HG03571 (cell line): Measurements from ENCODE around the gene LIPC.

Source experiments
- ATAC-seq: cut with Tn5 transposase; IDR thresholded peaks from one replicate; pipeline ENCODE4 v1.9.1; 2021; ENCODE audit not compliant: unreplicated experiment

The LIPC gene

DNA sequence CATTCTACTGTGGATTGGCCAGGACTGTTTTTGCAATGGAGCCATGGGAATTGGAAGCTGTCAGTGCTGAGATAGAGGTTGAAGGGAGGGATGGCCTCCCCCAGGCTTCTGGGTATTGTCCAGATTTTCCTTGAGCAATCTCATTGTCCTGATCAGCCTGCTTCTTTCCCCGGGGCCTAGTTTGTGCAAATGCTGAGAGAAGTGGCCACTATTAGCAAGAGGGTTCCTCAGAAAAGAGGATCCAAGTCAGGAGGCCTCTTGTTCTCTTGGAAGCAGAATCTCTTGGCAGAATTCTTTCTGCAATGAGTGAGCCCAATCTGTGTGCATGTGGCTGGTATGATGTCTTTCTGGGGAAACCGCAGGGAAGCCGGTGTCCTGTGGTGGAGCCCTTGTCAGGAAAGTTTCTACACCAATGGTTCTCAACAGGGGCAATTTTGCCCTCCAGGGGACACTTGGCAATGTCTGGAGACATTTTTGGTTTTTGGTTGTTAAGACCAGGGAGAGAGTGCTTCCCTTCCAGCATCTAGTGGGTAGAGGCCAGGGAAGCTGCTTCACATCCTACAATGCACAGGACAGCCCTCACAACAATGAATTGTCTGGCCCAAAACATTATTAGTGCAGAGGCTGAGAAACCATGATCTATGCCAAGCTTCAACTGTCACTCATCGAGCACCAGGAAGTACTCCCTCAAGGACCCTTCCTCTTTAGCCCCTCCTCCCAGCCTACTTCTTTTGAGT is 2.0 kb downstream of the LIPC start:
- no peak for ATAC-seq

DNA sequence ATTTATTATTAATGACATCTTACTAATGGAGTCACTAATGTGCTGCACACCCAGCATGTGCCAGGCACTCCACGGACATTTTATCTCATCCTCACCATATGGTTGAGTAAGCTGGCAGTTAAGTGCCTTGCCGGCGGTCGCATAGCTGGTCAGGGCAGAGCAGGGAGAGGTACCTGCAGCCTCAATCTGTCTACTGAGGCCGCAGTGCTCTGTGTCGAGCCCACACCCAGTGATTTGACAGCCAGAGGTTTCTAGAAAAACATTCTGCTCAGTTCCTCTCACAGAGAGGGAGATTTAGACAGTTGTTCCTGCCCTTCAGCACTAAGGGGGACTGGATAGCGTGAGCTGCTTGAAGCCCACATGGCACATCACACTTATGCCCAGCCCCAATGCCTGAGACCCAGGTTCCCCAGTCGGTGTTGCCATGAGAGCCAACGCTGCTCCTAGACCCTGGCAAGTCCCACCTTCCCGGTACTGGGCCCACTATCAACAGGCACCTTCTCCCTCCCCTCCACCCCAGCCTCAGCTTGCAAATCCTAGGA is 2.6 kb downstream of the LIPC start:
- ATAC-seq: no peak

DNA sequence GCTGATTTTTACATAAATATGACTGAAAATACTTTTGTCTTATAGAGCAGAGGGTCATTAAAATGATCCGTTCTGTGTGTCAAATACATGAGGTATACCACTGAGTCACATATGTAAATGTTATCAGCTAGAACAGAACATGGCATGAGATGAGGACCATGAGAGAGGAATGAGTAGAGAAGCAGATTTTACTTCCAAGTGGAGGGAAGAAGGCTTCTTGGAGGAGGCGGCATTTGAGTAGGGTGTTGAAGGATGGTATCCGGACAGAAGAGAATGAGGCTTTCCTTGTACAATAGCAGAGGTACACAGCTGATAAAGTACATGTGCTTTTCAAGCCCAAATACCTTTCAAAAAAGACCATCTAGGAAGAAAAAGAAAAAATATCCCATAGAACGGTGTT is 4.8 kb downstream of the LIPC start:
- ATAC-seq: no peak

DNA sequence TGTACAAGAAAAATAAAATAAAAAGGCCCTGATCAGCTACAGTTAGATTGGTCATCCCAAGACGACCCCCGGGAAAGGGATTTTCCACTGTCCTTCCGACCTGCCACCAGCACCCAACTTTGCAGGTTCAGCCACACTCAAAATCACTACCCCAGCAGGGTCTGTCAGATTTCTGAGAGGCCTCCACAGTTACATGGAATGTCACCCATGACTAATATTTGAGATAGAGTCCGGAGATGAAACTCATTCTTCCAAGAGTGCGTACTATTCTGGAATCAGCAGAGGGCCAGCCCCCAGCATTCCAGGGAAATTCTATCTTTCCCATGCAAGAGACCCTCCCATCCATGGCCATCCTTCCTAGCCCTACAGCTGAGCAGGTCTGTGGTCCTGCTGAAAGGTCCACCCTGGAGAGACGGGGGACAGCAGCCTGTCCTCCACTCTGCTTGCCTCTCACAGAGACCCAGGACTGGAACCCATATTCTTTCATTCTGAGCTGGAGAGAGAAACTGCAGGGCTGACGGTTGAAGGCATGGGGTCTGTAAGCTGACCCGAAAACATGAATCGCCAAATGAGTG is 5.8 kb downstream of the LIPC start:
- no peak for ATAC-seq

DNA sequence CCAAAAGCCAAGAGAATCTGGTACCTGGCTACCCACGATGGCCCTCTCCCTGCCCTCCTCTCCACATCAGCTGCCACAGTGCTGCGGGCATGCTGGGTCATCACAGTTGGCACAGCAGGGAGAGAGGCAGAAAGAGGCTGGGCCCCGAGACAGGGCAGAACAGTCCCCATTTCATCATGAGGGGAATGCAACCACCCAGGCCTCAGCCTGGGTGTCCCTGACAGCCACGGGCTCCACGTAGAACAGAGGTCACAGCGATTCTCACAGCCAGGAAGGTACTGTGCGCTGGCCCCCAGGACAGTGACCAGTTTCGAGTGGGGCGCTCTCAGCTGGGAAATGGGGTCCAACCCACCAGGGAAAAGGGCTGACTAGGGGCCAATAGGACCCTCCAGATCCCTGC is 6.3 kb downstream of the LIPC start:
- no peak for ATAC-seq

DNA sequence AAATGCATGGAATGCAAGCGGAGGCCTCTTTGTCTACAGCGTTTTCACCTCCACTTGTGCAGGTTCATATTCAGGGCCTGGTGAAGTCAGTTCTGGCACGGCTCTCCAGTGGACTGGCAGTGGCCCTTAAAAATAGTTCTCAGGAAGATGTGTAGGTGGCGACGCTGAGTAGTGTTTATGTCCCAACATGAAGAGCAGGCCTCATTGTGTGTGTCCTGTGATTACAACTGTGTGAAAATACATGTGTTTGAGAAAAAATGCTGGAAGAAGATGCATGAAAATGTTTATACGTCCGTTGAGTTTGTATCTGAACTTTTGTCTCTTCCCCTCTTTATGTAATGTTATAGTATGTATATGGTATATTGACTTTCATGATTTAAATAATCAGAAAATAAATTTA is 7.2 kb downstream of the LIPC start:
- no peak for ATAC-seq

DNA sequence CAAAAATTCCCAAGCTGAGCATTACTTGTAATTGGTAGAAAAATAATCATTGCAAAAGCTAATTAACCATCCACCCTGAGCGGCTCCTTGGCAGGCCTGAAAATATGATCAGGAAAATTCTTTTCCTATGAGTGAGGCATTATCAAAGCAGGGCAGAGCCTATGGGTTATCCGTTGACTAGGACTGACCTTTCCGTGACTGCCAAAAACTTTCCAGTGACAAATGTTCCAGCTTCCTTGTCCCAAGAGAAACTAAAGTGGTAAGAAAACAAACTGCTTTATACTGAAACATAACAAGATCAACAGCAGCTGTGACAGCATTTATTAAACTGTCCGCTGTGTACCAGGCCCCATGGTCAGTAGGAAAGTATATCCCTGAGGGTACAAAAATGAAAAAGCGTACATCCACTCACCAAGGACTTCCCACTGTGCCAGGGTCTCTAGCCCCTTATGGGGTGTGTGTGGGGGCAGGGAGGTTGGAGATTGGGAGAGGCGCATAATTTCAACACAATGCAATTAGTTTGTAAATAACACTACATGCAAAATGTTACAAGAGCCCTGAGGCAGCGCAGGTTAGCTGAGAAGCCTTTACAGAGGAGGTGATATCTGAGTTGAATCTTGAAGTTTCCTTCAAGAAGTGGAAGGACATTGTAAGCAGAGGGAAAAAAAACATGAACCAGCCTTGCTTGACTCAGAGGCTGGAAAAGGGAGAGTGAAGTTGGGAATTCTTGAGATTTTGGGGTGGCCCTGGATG is 8.5 kb downstream of the LIPC start:
- no peak for ATAC-seq

DNA sequence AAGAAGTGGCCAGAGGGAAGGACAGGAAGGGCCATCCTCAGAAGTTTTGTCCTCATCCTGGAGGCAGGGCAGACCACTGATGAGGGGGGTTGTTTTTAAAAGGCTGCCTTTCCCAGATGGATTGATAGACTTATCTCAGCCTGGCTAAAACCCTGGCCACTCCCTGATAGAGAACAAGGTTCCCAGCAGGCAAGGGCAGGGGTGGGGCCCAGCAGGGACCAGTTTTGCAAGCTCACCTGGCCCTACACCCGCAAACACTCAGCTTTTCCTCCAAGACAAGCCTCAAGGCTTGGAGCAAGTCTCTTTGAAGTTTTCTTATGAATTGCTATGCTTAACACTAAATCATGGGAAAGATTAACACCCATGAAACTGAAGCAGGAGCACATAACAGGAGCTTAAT is 9.1 kb downstream of the LIPC start:
- ATAC-seq: no peak

DNA sequence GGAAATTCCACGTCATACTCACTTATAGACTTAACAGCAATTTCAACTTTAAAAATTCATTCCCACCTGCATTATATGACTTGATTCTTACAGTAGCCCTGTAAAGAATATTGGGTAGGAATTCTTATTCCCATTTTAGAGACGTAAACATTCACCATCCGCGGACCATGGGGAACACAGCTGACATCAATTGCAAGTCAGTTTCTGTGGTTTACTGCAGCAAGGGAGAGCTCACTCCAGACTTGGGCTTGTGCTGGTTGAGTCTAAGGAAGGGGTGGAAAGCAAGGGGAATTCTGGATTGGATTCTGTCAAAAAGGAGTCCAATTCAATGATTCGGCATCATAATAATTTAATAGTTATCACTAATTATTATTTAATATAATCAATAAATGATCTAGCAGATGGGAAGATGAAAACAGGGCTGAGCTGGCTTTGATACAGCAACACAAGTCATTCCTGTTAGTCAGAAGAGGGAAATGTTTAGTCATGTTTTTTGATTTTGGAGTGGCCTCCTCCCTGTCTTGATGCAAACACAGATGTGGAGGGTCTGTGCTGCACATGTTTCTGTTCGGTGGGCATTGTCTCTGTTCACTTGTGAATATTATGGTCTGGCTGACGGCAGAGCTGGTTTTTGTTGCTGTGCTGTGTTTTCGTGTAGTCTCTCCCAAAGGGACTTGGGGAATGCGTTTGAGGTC is 9.7 kb downstream of the LIPC start:
- no peak for ATAC-seq

DNA sequence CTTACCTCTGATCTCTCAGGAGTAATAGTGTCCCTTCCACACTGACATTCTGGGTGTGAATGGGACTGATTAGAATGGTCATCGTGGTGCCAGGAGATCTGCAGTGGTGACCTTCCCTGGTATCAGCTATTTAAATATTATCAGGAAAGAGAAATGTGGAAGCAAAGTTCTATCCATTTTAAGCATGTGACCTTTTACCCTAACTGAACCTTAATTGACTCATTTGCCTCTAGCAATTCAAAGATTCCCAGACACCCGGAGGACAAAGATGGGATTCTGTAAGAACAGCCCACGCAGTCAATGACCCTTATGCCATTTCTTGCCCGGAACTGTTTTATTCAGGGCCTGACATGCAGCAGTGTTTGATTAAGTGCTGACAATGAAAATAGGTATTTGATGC is 10.3 kb downstream of the LIPC start:
- ATAC-seq: no peak

DNA sequence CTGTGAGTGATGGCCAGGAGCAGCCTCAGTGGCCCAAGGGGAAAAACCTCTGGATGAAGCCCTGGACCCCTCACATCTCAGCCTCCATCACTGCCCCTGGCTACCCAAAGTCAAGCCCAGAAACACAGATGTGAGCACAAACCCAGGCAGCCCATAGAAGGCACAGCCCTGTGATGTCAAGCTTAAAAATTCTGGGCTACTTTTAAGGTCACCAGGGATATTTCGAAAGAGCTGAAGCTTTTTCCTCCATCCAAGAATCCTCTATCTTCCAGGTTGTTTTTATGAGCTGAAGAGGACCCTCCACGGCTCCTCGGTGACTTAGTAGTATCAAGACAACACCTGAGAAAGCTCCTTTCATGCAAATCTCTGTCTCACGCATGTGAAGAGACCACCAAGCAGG is 11.5 kb downstream of the LIPC start:
- no peak for ATAC-seq

DNA sequence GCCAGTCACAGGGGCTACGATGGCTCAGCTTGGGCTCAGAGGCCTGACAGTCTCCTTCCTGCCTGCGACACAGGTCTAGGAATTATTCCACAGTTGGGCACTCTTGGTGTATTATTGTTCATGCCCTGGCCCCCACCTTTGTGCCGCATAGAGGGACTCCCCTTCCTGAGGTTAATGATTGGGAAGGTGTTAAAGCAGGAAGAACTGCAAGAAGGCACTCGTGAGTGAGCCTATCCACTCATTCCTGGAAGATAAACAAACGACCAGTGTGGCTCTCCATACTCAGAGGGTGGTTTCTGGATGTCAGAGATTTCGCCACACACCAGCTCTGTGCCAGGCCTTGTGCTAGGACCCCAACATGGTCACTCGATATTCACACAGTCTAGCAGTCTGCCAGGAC is 12.3 kb downstream of the LIPC start:
- ATAC-seq: no peak

DNA sequence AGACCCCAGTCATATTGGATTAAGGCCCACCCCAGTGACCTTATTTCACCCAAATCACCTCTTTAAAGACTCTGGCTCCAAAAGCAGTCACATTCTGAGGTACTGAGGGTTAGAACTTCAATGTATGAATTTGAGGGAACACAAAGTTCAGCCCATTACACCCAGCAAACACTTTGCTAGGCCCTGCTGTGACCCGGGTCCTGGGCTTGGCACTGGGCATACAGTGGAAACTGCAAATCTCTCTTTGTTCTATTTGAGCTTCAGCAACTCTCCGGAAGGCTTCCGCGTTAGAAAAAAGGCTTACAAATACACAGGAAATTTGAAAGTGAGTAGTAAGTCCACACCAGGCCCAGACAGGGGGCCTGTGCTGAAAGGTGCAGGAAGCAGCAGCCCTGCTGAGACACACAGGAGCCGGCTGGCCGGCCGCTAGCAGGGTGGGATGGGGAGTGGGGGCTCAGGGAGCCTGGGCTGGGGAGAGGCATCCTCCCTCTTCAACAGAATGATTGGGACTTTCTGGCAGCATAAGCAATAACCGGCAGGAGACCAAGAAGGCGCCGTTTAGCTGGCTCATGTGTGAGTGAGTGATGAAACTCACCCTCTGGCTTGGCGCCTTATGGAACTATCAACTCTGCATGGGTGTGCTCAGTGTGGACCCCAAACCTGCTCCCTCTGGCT is 13.0 kb downstream of the LIPC start:
- ATAC-seq: no peak

DNA sequence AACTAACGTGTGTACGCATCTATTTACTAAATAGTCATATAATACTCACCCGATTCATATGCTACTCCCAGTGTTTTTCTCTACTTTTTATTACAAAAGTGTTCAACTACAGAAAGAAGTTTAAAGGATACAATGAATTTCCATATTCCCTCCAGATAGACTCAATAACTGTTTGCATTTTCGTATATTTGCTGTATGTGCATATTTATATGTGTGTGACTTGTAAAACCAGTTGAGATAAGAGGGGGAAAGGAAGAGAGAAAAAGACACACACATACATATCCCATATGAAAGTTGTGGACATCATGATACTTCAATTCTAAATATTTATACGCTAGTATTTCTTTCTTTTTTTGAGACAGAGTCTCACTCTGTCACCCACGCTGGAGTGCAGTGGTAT is 14.1 kb downstream of the LIPC start:
- no peak for ATAC-seq

DNA sequence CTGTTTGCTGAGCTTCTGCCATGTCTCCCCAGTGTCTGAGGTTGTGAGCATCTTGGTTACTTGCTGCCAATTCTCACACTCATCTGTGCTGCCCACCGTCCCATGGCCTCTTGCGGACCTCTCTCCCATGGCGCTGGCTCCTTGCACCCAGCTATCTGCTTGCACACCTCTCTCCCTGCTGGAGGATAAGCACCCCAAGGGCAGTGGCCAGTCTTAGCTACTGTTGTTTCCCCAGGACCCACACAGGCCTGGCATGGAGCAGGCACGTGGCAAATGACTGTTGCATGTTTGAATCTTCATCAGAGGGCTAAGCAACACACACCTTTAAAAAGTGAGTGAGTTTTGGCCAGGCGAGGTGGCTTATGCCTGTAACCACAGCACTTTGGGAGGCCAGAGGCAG is 14.7 kb downstream of the LIPC start:
- no peak for ATAC-seq

DNA sequence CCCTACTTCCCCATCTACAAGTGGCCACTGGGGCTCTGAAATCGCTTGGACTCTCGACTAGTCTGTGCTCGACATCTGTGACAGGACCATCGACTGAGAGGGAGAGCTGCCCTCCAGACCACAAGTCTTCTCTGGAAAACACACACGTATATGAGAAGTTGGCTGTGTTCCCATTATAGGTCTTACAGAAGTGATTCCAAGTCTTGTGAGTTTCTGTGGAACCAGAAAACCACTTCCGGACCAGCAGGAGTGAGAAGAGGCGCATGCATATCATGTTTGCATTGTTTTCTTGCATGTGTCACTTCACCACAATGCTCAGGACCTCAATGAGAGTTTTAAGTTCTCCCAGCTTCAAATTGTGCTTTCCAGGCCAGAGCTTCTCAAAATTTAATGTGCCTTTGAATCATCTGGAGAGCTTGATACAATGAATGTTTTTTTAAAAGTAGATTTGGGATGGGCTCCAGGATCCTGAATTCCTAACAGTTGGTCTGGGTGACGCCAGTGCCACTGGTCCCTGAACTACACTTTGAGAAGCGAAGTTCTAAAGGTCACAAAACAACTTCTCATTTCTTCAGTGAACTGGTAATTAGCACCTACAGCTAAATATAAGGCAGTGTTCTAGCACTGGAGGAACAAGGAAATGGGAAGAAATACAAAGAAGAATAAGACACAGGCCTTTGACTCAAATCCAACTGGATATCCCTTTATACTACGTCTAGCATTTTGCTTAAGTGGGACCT is 15.7 kb downstream of the LIPC start:
- no peak for ATAC-seq

DNA sequence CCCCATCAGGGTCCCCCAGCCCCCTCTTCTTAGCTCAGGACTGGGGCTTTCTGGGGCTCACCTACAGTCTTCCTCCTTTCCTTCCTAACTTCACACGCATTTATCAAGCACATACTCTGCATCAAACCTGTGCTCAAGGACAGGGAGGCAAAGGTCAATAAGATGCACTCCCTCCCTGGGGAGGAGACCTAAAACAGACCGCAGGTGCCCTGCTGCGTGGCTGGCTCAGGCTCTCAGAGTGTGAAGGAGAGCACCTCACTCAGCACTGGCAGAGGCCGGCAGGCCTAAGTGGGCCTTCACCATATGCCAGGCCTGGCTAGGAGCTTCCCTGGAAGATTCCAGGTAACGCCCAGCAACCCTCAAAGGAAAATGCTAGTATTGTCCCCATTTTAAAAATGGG is 16.5 kb downstream of the LIPC start:
- ATAC-seq: no peak

DNA sequence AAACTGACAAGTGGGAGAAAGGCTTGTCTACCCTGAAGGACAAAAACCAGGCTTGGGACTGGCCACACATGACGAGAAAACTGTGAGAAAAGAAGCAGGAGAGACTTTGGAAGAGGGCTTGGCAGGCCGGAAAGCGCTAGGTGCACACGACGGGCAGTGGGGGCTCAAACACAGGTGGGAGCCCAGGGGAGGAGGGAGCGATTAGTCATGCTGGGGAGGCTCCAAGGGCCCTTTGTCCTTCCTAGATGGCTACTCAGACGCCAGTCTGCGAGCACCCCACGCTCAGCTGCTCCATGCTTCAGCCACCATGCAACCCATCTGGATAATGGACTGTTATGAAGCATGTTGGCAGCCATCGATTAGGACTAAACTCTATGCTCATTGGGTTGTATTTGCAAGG is 17.1 kb downstream of the LIPC start:
- no peak for ATAC-seq

DNA sequence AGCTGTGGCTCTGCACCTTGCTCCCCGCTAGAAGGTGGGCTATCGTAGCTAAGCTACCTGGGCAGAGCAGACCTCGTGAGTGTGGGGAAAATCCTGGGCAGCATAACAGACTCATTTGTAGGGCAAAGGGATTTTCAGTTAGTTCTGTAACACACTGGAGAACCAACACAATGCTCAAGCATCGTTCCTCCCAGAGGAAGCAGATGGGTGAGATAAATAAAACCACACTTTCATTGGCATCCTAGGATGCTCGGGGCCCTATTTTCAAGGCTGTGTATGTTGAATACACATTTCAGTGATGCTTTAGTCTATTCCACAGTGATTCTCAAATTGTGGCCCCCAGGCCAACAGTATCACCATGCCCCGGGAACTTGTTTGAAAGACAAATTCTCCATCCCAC is 20.0 kb downstream of the LIPC start:
- ATAC-seq: no peak

DNA sequence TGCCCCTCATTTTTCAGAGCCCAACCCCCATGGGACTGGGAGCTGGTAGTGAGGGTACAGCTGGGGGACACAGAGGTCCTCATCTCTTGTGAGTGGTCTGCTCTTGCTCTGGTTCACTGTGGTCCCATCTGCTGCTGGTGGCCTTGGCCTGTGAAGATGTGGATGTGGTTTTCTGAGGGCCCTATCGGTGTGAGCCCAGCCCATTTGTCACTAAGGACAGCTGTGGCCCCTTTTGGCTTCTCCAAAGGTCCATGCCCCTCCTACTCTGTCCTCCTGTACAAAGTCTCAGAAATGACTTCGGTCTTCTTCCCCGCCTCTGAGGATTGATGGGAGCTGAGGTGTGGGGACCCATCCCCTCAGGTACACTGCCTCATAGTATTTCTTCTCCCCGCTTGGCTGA is 21.0 kb downstream of the LIPC start:
- ATAC-seq: no peak
